Prostate gland (tissue), 2 donors: ENCODE data around the gene SNRPA1. TPM values are rescaled to one million over a fixed set of nuclear protein-coding genes. Genes with fewer than 3 reads are reported as not detected.
"Not testable (repeated sequence)": the region's sequence is repeated elsewhere in the genome, so short reads cannot be mapped to it uniquely, and the experiment has no call there.

Source experiments
- DNase-seq: peaks from one replicate; pipeline ENCODE4 v3.0.0-alpha.2; 2019; ENCODE audit warnings: low spot score
- H3K27ac ChIP-seq, 2 donors: fragments of 200-600 bp; sonication (generic); 2 replicates each; pipeline ENCODE4 v1.5.1; 2017 to 2019
- H3K27me3 ChIP-seq: fragments of 200-600 bp; sonication (generic); replicated peaks from 2 replicates; pipeline ENCODE4 v1.5.1; 2019; ENCODE audit not compliant: insufficient read depth
- H3K36me3 ChIP-seq, 2 donors: fragments of 200-600 bp; sonication (generic); 1 replicate in 1 of 2; 2 replicates in 1 of 2; pipeline versions ENCODE4 v1.5.1 to v1.8.1; 2017 to 2019
- H3K4me1 ChIP-seq: fragments of 200-600 bp; sonication (generic); replicated peaks from 2 replicates; pipeline ENCODE4 v1.5.1; 2019
- H3K4me3 ChIP-seq, 2 donors: fragments of 200-600 bp; sonication (generic); 2 replicates each; pipeline ENCODE4 v1.5.1; 2017 to 2019
- H3K9me3 ChIP-seq: fragments of 200-600 bp; sonication (generic); 2 replicates; pipeline ENCODE4 v1.5.1; 2017
- POLR2A ChIP-seq: fragments of 450-650 bp; IDR thresholded peaks from one replicate; pipeline ENCODE4 v1.6.1; 2016; ENCODE audit warnings: antibody characterized with exemption, mild to moderate bottlenecking
- POLR2AphosphoS5 ChIP-seq: sonication (generic); formaldehyde crosslinking; IDR thresholded peaks from one replicate; pipeline ENCODE4 v1.6.1; 2017; ENCODE audit warnings: antibody characterized with exemption
- WGBS: methylation state at CpG from one replicate; pipeline ENCODE4 v1.1.5; 2018; 5-methylcytosine and 5-hydroxymethylcytosine counted together
- intact Hi-C: fragments of 100-400 bp; cut with DNase I; formaldehyde crosslinking; loops from one replicate; pipeline ENCODE4 v1.14.2; 2022
- total RNA-seq, 2 donors: library from RNA; depleted of rRNA; stranded (reverse); fragments of >200 nt; gene quantifications; one replicate each; pipeline ENCODE4 v1.1.0, GENCODE V29; 2016
- TF ChIP-seq, protein P1 (sequence below), 4 experiments: fragments of 200-600 bp in 2 of 4; fragments of 450-650 bp in 2 of 4; sonication (generic) in 2 of 4; IDR thresholded peaks; 1 replicate in 3 of 4; 2 replicates in 1 of 4; pipeline ENCODE4 v1.5.1; 2016 to 2019; ENCODE audit warnings: antibody characterized with exemption in 4 of 4, mild to moderate bottlenecking in 2 of 4, moderate library complexity in 2 of 4

Gene SNRPA1
- total RNA-seq, 2 donors from 2014 or later: 23.6 to 55.3 TPM

DNA sequence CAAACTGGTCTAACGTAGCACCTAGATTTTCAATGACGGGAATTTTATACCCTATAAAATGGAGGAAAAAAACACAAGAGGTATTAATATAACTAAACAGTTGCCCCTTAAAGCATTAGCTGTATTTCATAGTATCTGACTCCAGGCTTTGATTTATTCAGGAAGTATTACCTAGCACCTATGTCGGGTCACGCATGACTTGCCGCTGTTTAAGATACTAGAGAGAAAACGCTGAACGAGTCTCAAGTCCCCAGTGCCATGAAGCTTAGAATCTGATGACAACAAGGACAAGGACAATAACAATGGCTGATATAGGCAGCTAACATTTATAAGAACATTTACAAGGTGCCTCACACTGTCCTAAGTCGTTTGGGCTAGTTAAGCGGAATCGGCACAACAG, 1.9 kb downstream of the SNRPA1 start:
- intact Hi-C loops: loop anchor here (5.0 kb wide), 1 partner anchor 359 kb away; the partner anchor contains the start of gene TM2D3
- peak overlapping the region in 1 of 2 donors; percentile 71 for H3K4me3 ChIP-seq
- 41% methylated on average over 10 of the region's 10 CpGs for WGBS
- no peak for TF ChIP-seq POLR2A
- TF ChIP-seq, protein P1, sequence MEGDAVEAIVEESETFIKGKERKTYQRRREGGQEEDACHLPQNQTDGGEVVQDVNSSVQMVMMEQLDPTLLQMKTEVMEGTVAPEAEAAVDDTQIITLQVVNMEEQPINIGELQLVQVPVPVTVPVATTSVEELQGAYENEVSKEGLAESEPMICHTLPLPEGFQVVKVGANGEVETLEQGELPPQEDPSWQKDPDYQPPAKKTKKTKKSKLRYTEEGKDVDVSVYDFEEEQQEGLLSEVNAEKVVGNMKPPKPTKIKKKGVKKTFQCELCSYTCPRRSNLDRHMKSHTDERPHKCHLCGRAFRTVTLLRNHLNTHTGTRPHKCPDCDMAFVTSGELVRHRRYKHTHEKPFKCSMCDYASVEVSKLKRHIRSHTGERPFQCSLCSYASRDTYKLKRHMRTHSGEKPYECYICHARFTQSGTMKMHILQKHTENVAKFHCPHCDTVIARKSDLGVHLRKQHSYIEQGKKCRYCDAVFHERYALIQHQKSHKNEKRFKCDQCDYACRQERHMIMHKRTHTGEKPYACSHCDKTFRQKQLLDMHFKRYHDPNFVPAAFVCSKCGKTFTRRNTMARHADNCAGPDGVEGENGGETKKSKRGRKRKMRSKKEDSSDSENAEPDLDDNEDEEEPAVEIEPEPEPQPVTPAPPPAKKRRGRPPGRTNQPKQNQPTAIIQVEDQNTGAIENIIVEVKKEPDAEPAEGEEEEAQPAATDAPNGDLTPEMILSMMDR (IDR thresholded peaks at IDR 0.05): no peak
- no peak for TF ChIP-seq POLR2AphosphoS5
- H3K4me1 ChIP-seq: no peaks in the 10 kb centered on the region
- H3K27me3 ChIP-seq: no peaks in the 10 kb centered on the region
- DNase-seq: no peak
- no peak overlapping the region for H3K27ac ChIP-seq
- H3K36me3 ChIP-seq: no peaks in the 10 kb centered on the region
- no peaks in the 10 kb centered on the region for H3K9me3 ChIP-seq

DNA sequence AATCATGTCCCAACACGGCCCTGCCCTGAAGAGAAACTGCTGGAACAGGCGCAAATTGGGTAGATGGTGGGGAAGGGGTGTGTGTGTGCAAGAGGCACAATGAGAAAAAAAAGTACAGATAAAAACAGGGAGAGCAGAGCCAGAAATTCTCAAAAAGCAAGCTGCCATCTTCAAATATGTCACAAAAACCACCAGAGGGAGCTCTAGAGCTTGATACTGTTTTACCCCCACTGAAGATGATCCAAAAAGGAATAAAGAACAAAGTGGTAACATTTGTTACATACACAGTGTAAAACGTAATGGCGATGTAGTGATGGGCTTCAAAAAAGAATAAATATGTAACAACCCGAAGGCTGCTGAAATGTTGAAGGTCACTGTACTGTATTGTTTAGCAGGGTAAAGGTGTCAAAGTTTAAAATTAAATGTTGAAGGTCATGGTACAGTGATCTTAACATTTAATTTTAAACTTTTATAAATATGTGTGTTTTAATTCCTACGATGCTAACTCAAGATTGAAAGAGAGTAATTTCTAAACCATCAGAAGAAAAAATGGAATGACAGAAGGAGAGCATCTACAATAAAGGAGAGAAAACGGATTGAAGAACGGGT, 6.0 kb downstream of the SNRPA1 start:
- H3K27ac ChIP-seq: no peak overlapping the region
- H3K4me3 ChIP-seq: no peak overlapping the region
- peaks cover 4% of the 10 kb centered on the region for H3K4me1 ChIP-seq
- peaks cover 0 to 4% of the 10 kb centered on the region in 2 donors for H3K36me3 ChIP-seq
- H3K27me3 ChIP-seq: no peaks in the 10 kb centered on the region
- intact Hi-C loops: no loop called here
- no peak for DNase-seq
- TF ChIP-seq POLR2A (no peak), POLR2AphosphoS5 (peak; percentile 16)
- TF ChIP-seq, protein P1 (IDR thresholded peaks at IDR 0.05): peak in 3 of 4 experiments; percentile 46 to 56 (median 49)
- WGBS: 61% methylated on average over 8 of the region's 8 CpGs
- H3K9me3 ChIP-seq: no peaks in the 10 kb centered on the region

DNA sequence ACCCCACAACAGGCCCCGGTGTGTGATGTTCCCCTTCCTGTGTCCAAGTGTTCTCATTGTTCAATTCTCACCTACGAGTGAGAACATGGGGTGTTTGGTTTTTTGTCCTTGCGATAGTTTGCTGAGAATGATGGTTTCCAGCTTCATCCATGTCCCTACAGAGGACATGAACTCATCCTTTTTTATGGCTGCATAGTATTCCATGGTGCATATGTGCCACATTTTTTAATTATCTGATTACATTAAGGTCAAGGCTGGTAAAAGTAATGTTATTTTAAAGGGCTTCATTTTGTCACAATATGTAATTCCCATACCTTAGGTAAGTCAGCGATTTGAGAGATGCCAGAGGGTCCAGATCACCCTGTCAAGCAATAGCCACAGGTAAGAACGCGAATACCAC, 7.7 kb downstream of the SNRPA1 start:
- H3K4me1 ChIP-seq, H3K27ac ChIP-seq, H3K9me3 ChIP-seq, intact Hi-C loops, H3K4me3 ChIP-seq, H3K27me3 ChIP-seq, DNase-seq, H3K36me3 ChIP-seq: not testable (repeated sequence)
- 97% methylated on average over 6 of the region's 6 CpGs for WGBS

DNA sequence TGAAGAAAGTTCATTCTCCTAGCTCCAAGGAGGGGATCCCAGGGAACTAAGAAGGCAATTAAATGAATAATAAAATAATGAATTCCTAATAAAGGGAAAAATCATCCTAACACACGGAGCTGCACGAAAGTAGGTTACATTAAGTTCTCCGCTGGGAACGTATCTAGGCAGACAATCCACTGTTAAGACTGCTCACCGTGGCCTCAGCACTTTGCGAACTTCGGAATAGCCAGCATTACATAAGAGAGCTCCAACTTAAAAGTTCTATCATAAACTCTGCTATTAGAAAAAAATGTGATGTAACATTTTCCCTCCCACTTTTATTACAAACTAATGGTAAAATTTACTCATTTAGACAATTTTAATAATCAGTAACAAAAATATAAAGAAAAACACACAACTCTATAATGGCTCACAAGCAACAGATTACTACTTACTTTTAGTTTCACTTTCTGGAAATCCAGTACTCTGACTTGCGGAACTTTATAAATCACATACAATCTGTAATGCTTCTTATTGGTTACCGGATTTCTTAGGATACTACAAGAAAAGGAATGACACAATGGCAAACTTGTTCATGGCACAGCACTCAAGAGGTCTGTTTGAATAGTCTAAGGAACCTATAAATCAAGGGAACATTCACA, 8.5 kb downstream of the SNRPA1 start:
- intact Hi-C loops: no loop called here
- no peaks in the 10 kb centered on the region for H3K9me3 ChIP-seq
- WGBS: 88% methylated on average over 9 of the region's 9 CpGs
- DNase-seq: no peak
- H3K36me3 ChIP-seq: peaks cover 3 to 4% of the 10 kb centered on the region in 2 donors
- peaks cover 4% of the 10 kb centered on the region for H3K4me1 ChIP-seq
- H3K27ac ChIP-seq: no peak overlapping the region
- TF ChIP-seq, protein P1 (IDR thresholded peaks at IDR 0.05): no peak
- no peak for TF ChIP-seq POLR2AphosphoS5
- no peak for TF ChIP-seq POLR2A
- no peaks in the 10 kb centered on the region for H3K27me3 ChIP-seq
- no peak overlapping the region for H3K4me3 ChIP-seq

DNA sequence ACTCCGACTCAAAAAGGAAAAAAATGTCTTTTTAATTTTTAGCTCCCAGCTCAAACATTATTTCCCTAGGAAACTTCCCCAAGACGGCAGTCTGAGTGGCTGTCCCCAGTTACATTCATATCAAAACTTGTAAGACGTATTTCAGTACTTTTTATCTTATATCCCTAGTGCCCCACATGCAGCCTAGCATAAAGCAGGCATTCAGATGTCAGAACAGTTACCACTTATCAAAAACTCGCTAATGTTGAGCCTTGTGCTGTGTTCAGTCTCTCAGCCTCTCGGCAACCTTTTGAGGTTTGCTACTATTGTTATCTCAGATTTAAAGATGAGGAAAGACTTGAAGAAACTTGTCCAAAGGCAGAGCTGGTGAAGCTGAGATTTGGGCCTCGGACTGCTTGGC, 11.1 kb downstream of the SNRPA1 start:
- intact Hi-C loops: no loop called here
- Histone ChIP-seq H3K27ac (no peak overlapping the region), H3K4me3 (no peak overlapping the region), H3K27me3 (no peaks in the 10 kb centered on the region), H3K9me3 (no peaks in the 10 kb centered on the region), H3K4me1 (peaks cover 4% of the 10 kb centered on the region), H3K36me3 (peaks cover 3 to 4% of the 10 kb centered on the region in 2 donors)
- WGBS: 73% methylated on average over 6 of the region's 6 CpGs
- TF ChIP-seq POLR2AphosphoS5: no peak
- TF ChIP-seq POLR2A: no peak
- TF ChIP-seq, protein P1 (IDR thresholded peaks at IDR 0.05): no peak
- DNase-seq: no peak
